Stomach (tissue), 9 donors: Measurements from ENCODE around the gene PRKCSH. TPM values are rescaled to one million over a fixed set of nuclear protein-coding genes. Genes with fewer than 3 reads are reported as not detected.
"Not testable (repeated sequence)": the region's sequence is repeated elsewhere in the genome, so short reads cannot be mapped to it uniquely, and the experiment has no call there.

Experiments
- DNase-seq, 2 donors: peaks; one replicate each; pipeline versions ENCODE4 v3.0.0 to v3.0.0-alpha.2; 2013 to 2019
- H3K27ac ChIP-seq, 5 donors: fragments of 200-600 bp in 4 of 5; sonication (generic) in 4 of 5; one replicate each; pipeline ENCODE4 v1.5.1; 2013 to 2019; ENCODE audit warnings: mild to moderate bottlenecking in 1 of 5, moderate library complexity in 1 of 5
- H3K27me3 ChIP-seq, 3 donors: fragments of 200-600 bp; sonication (generic); one replicate each; pipeline ENCODE4 v1.5.1; 2017 to 2019; ENCODE audit warnings: mixed run types in 1 of 3
- H3K36me3 ChIP-seq, 4 donors: fragments of 200-600 bp; sonication (generic); 1 replicate in 3 of 4; 2 replicates in 1 of 4; pipeline ENCODE4 v1.5.1; 2016 to 2019
- H3K4me1 ChIP-seq, 4 donors: fragments of 200-600 bp; sonication (generic); one replicate each; pipeline ENCODE4 v1.5.1; 2016 to 2019
- H3K4me3 ChIP-seq, 4 donors: fragments of 200-600 bp; sonication (generic) in 3 of 4; one replicate each; pipeline ENCODE4 v1.5.1; 2016 to 2019; ENCODE audit warnings: mild to moderate bottlenecking in 1 of 4
- H3K9me3 ChIP-seq, 4 donors: fragments of 200-600 bp; sonication (generic); one replicate each; pipeline ENCODE4 v1.5.1; 2016 to 2019
- EP300 ChIP-seq: sonication (generic); formaldehyde crosslinking; IDR thresholded peaks from one replicate; pipeline ENCODE4 v1.6.1; 2017; ENCODE audit warnings: antibody characterized with exemption
- POLR2A ChIP-seq, 4 donors: fragments of 450-650 bp; IDR thresholded peaks; one replicate each; pipeline ENCODE4 v1.6.1; 2016; ENCODE audit warnings: antibody characterized with exemption in 4 of 4, control low read depth in 2 of 4, mild to moderate bottlenecking in 1 of 4, moderate library complexity in 1 of 4
- POLR2AphosphoS5 ChIP-seq, 3 donors: sonication (generic); formaldehyde crosslinking; IDR thresholded peaks; one replicate each; pipeline ENCODE4 v1.6.1; 2016; ENCODE audit warnings: antibody characterized with exemption in 3 of 3
- WGBS, 5 donors: extraction: QIAGEN DNeasy Blood & Tissue Kit in 3 of 5; methylation state at CpG; one replicate each; pipeline versions ENCODE4 v1.1.5 to v1.1.7; 2013 to 2018; 5-methylcytosine and 5-hydroxymethylcytosine counted together
- intact Hi-C: fragments of 100-400 bp; cut with DNase I; formaldehyde crosslinking; loops from one replicate; pipeline ENCODE4 v1.15.1; 2023; ENCODE audit warnings: low total_unique reads
- polyA plus RNA-seq, 3 donors: library from polyadenylated mRNA; stranded (reverse); fragments of 200-250 nt; gene quantifications; one replicate each; pipeline ENCODE4 v1.2.3, GENCODE V29; 2013
- total RNA-seq, 5 donors: library from RNA; depleted of rRNA; stranded (reverse); fragments of >200 nt; gene quantifications; one replicate each; pipeline versions ENCODE4 v1.1.0 to v1.2.3, GENCODE V29; 2014 to 2016
- TF ChIP-seq, protein P1 (sequence below), 7 experiments: fragments of 450-650 bp in 4 of 7; fragments of 200-600 bp in 3 of 7; sonication (generic) in 3 of 7; IDR thresholded peaks; one replicate each; pipeline ENCODE4 v1.5.1; 2016 to 2019; ENCODE audit warnings: antibody characterized with exemption in 7 of 7, control low read depth in 2 of 7, mild to moderate bottlenecking in 1 of 7
- donor health status: healthy with polysubstance abuse.
- donor health status: Bipolar disorder and iron deficiency.
- donor health status: healthy.

PRKCSH gene
- total and polyA plus RNA-seq, 8 donors, result 30.3 to 221 (median 112) TPM

DNA sequence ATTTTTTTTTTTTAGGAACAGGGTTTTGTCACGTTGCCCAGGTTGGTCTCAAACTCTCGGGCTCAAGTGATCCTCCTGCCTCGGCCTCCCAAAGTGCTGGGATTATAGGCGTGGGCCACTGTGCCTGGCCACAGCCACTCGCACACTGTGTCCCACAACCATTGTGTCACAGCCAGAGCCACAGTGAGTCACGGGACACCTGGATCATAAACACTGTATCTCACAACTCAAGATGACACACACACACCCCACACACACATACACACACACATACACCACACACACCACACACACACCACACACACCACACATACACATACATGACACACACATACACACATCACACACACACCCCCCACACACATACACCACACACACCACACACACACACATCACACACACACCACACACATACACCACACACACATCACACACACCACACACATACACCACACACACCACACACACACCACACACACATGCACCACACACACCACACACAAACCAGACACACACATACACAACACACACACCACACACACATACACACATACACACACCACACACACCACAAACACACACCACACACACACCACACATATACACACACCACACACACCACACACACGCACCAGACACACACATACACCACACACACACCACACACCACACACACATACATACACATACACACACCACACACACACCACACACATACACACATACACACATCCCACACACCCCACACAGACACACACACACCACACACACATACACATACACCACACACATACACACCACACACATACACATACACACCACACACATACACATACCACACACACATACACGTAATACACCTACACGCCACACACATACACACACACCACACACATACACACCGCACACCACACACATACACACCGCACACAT is 29.2 kb downstream of the PRKCSH start:
- Histone ChIP-seq H3K27ac (no peak overlapping the region), H3K4me1 (no peaks in the 10 kb centered on the region), H3K27me3 (peaks cover 0 to 42% (median 0%) of the 10 kb centered on the region in 3 donors), H3K4me3 (no peak overlapping the region), H3K9me3 (no peaks in the 10 kb centered on the region), H3K36me3 (no peaks in the 10 kb centered on the region)
- intact Hi-C loops, result no loop called here
- TF ChIP-seq, protein P1, sequence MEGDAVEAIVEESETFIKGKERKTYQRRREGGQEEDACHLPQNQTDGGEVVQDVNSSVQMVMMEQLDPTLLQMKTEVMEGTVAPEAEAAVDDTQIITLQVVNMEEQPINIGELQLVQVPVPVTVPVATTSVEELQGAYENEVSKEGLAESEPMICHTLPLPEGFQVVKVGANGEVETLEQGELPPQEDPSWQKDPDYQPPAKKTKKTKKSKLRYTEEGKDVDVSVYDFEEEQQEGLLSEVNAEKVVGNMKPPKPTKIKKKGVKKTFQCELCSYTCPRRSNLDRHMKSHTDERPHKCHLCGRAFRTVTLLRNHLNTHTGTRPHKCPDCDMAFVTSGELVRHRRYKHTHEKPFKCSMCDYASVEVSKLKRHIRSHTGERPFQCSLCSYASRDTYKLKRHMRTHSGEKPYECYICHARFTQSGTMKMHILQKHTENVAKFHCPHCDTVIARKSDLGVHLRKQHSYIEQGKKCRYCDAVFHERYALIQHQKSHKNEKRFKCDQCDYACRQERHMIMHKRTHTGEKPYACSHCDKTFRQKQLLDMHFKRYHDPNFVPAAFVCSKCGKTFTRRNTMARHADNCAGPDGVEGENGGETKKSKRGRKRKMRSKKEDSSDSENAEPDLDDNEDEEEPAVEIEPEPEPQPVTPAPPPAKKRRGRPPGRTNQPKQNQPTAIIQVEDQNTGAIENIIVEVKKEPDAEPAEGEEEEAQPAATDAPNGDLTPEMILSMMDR (IDR thresholded peaks at IDR 0.05), result no peak
- TF ChIP-seq POLR2AphosphoS5 (IDR thresholded peaks at IDR 0.05), result no peak
- TF ChIP-seq POLR2A (IDR thresholded peaks at IDR 0.05), result no peak
- no peak for TF ChIP-seq EP300
- no peak for DNase-seq
- 80 to 85% (median 82%) methylated on average over 11 of the region's 11 CpGs for WGBS, 5 donors

- intact Hi-C loops, result no loop called here
- H3K9me3 ChIP-seq, result no peaks in the 10 kb centered on the region
- no peak overlapping the region for H3K27ac ChIP-seq
- TF ChIP-seq EP300, result no peak
- TF ChIP-seq, protein P1 (IDR thresholded peaks at IDR 0.05), result no peak
- DNase-seq, result no peak
- WGBS, 5 donors, result 39 to 79% (median 50%) methylated on average over 3 to 8 of the region's 8 CpGs
- no peaks in the 10 kb centered on the region for H3K4me1 ChIP-seq
- peaks cover 0 to 39% (median 0%) of the 10 kb centered on the region in 3 donors for H3K27me3 ChIP-seq
- H3K36me3 ChIP-seq, result no peaks in the 10 kb centered on the region
- no peak overlapping the region for H3K4me3 ChIP-seq
Measured at GRCh38 chr19:11465600-11465999, 30.2 kb downstream of the PRKCSH start.

DNA sequence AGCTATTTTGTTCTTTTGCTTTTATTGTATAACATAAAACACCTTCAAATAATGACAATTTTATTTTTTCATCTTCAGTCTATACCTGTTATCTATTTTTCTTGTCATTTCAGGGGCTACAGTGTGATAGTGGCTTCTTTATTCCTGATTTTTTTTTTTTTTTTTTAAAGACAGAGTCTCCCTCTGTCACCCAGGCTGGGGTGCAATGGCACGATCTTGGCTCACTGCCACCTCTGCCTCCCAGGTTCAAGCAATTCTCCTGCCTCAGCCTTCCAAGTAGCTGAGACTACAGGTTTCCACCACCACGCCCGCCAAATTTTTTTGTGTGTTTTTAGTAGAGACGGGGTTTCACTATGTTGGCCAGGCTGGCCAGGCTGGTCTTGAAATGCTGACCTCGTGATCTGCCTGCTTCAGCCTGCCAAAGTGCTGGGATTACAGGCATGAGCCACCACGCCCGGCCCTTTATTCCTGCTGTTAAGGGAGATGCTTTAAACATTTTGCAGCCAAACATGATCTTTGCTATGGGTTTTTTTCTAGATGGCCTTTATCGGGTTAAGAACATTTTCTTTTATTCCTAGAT is 32.9 kb downstream of the PRKCSH start:
- intact Hi-C loops, DNase-seq, H3K36me3 ChIP-seq, H3K4me3 ChIP-seq, H3K4me1 ChIP-seq, H3K9me3 ChIP-seq, H3K27ac ChIP-seq: not testable (repeated sequence)
- H3K27me3 ChIP-seq, result peaks cover 0 to 42% (median 0%) of the 10 kb centered on the region in 3 donors
- 36 to 57% (median 47%) methylated on average over 8 of the region's 8 CpGs for WGBS, 5 donors

DNA sequence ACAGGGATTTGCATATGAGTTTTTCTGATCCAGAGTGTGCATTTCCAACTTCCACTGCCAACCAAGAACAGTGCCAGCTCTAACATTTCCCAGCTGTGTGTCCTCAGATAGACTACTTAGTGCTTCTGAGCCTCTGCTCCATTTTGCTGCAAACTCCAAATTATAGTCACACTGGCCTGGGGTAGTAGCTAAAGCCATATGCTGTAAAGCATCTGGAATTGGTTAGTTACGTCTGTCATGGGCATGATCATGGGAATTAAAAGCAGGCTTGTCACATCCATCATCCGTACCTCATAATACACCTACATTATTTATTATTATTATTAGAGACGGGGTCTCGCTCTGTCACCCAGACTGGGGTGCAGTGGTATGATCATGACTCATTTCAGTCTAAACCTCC is 38.3 kb downstream of the PRKCSH start:
- TF ChIP-seq POLR2AphosphoS5 (IDR thresholded peaks at IDR 0.05), result no peak
- TF ChIP-seq, protein P1 (IDR thresholded peaks at IDR 0.05), result no peak
- TF ChIP-seq POLR2A (IDR thresholded peaks at IDR 0.05), result no peak
- TF ChIP-seq EP300, result no peak
- H3K4me1 ChIP-seq, result peaks cover 0 to under 1% (median 0%) of the 10 kb centered on the region in 4 donors
- no peak for DNase-seq
- H3K4me3 ChIP-seq, result no peak overlapping the region
- no peak overlapping the region for H3K27ac ChIP-seq
- intact Hi-C loops, result no loop called here
- no peaks in the 10 kb centered on the region for H3K9me3 ChIP-seq
- H3K27me3 ChIP-seq, result peaks cover 0 to 31% (median 0%) of the 10 kb centered on the region in 3 donors
- H3K36me3 ChIP-seq, result no peaks in the 10 kb centered on the region
- 78 to 86% (median 83%) methylated on average over 4 of the region's 4 CpGs for WGBS, 5 donors

DNA sequence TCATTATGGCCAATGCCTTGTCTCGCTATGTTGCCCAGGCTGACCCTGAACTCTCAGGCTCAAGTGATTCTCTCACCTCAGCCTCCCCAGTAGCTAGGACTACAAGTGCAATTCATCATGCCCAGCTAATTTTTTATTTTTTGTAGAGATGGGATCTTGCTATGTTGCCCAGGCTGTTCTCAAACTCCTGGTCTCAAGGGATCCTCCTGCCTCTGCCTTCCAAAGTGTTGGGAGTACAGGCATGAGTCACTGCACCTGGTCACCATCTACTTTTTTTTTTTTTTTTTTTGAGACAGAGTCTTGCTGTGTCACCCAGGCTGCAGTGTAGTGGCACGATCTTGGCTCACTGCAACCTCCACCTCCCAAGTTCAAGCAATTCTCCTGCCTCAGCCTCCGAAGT is 39.9 kb downstream of the PRKCSH start:
- peaks cover 7 to 31% (median 12%) of the 10 kb centered on the region in 3 donors for H3K27me3 ChIP-seq
- DNase-seq, result not testable (repeated sequence)
- WGBS, 5 donors, result 84 to 100% (median 91%) methylated on average over 3 of the region's 3 CpGs

More for the DNA sequence above, 39.9 kb downstream of the PRKCSH start:
- H3K36me3 ChIP-seq, intact Hi-C loops, H3K9me3 ChIP-seq, H3K4me3 ChIP-seq, H3K27ac ChIP-seq: not testable (repeated sequence)
- H3K4me1 ChIP-seq, result peaks cover 12 to 16% (median 14%) of the 10 kb centered on the region in 4 donors
